H1 (cell line): Measurements from ENCODE around the gene DNAJC7. TPM values are rescaled to one million over a fixed set of nuclear protein-coding genes. Genes with fewer than 3 reads are reported as not detected.

Source experiments
- CTCF ChIA-PET: fragments of 300-600 bp; sonication (Branson Sonifier 250); formaldehyde crosslinking; loops from one replicate; lab custom pipeline; 2021; ENCODE audit not compliant: partially characterized antibody; lab: Charles Lee
- POLR2A ChIA-PET: fragments of 300-600 bp; sonication (Branson Sonifier 250); formaldehyde crosslinking; loops from one replicate; lab custom pipeline; 2021; ENCODE audit warnings: inconsistent platforms; ENCODE audit not compliant: partially characterized antibody; lab: Charles Lee
- DNase-seq, 2 experiments: peaks; one replicate each; pipeline versions ENCODE4 v3.0.0 to v3.0.0-alpha.2; 2010 to 2022; ENCODE audit warnings: low spot score in 2 of 2, low read depth in 1 of 2, mixed read lengths in 1 of 2
- FAIRE-seq: peaks from 2 replicates; lab custom pipeline; 2011; peaks lifted over from hg19 to GRCh38; lab: Jason Lieb, UNC
- H2AFZ ChIP-seq: 2 replicates; pipeline ENCODE4 v1.8.1; 2012; ENCODE audit warnings: low read length, inconsistent platforms
- H2AK5ac ChIP-seq: 2 replicates; pipeline ENCODE4 v1.6.1; 2013; ENCODE audit warnings: low read depth, low read length
- H2BK120ac ChIP-seq: replicated peaks from 2 replicates; pipeline ENCODE3; 2013; ENCODE audit warnings: low read depth, low read length, inconsistent platforms
- H2BK12ac ChIP-seq: 2 replicates; pipeline ENCODE4 v1.6.1; 2013; ENCODE audit warnings: low read depth, low read length
- H2BK15ac ChIP-seq: 2 replicates; pipeline ENCODE4 v1.6.1; 2013; ENCODE audit warnings: low read length
- H2BK20ac ChIP-seq: 2 replicates; pipeline ENCODE4 v1.6.1; 2013; ENCODE audit warnings: low read length
- H2BK5ac ChIP-seq: 2 replicates; pipeline ENCODE4 v1.6.1; 2013; ENCODE audit warnings: low read depth, low read length
- H3K14ac ChIP-seq: 2 replicates; pipeline ENCODE4 v1.6.1; 2013; ENCODE audit warnings: inconsistent platforms; ENCODE audit not compliant: insufficient read length
- H3K18ac ChIP-seq: 2 replicates; pipeline ENCODE4 v1.6.1; 2013; ENCODE audit warnings: low read length; ENCODE audit errors: extremely low read depth
- H3K23ac ChIP-seq: 2 replicates; pipeline ENCODE4 v1.6.1; 2013; ENCODE audit warnings: inconsistent platforms; ENCODE audit not compliant: insufficient read length
- H3K23me2 ChIP-seq: 2 replicates; pipeline ENCODE4 v1.6.1; 2013; ENCODE audit warnings: low read depth, low read length
- H3K27ac ChIP-seq: 2 replicates; pipeline ENCODE4 v1.6.1; 2011; ENCODE audit warnings: low read depth, low read length, inconsistent platforms
- H3K27me3 ChIP-seq, 4 experiments: replicated peaks in 1 of 4; 1 replicate in 1 of 4; 2 replicates in 3 of 4; pipeline versions ENCODE4 v1.6.1 to v1.8.1; 2011 to 2013; ENCODE audit warnings: low read length in 3 of 4, mild to moderate bottlenecking in 3 of 4, inconsistent platforms in 2 of 4, mixed read lengths in 2 of 4, moderate library complexity in 1 of 4; ENCODE audit not compliant: control insufficient read depth in 3 of 4, insufficient read depth in 3 of 4; ENCODE audit errors: extremely low read depth in 1 of 4
- H3K36me3 ChIP-seq, 4 experiments: 2 replicates each; pipeline versions ENCODE4 v1.6.1 to v1.8.1; 2011 to 2013; ENCODE audit warnings: mild to moderate bottlenecking in 4 of 4, low read length in 3 of 4, moderate library complexity in 2 of 4, control low read depth in 1 of 4, inconsistent platforms in 1 of 4; ENCODE audit not compliant: insufficient read depth in 4 of 4, control insufficient read depth in 2 of 4
- H3K4ac ChIP-seq: replicated peaks from 2 replicates; pipeline ENCODE3; 2013; ENCODE audit warnings: low read length, low read depth, mixed read lengths, inconsistent platforms; ENCODE audit not compliant: insufficient read length
- H3K4me1 ChIP-seq, 4 experiments: replicated peaks in 1 of 4; 1 replicate in 1 of 4; 2 replicates in 3 of 4; pipeline versions ENCODE4 v1.6.1 to v1.8.1; 2011 to 2013; ENCODE audit warnings: low read length in 3 of 4, inconsistent platforms in 2 of 4, mixed read lengths in 1 of 4; ENCODE audit not compliant: insufficient read depth in 4 of 4, control insufficient read depth in 3 of 4
- H3K4me2 ChIP-seq, 2 experiments: 2 replicates each; pipeline versions ENCODE4 v1.6.1 to v1.8.1; 2011 to 2013; ENCODE audit warnings: low read depth in 2 of 2, low read length in 2 of 2, control low read depth in 1 of 2, inconsistent platforms in 1 of 2, mild to moderate bottlenecking in 1 of 2; ENCODE audit not compliant: insufficient read depth in 1 of 2
- H3K4me3 ChIP-seq, 4 experiments: fragments of 200-600, 300-600 bp in 1 of 4; sonication (generic), shearing (Covaris generic), sonication (Bioruptor Twin) in 1 of 4; 2 replicates each; pipeline versions ENCODE4 v1.5.1 to v1.8.1; 2011 to 2016; ENCODE audit warnings: low read length in 4 of 4, low read depth in 3 of 4, control low read depth in 2 of 4, inconsistent platforms in 2 of 4, mild to moderate bottlenecking in 2 of 4, mixed read lengths in 1 of 4, moderate library complexity in 1 of 4; ENCODE audit not compliant: insufficient read depth in 2 of 4; ENCODE audit errors: extremely low read depth in 1 of 4
- H3K56ac ChIP-seq: replicated peaks from 2 replicates; pipeline ENCODE3; 2013; ENCODE audit warnings: low read depth, mild to moderate bottlenecking, mixed read lengths, low read length, inconsistent platforms; ENCODE audit not compliant: insufficient read length
- H3K79me1 ChIP-seq: 2 replicates; pipeline ENCODE4 v1.6.1; 2013; ENCODE audit warnings: low read depth, low read length, control low read depth
- H3K79me2 ChIP-seq, 2 experiments: 2 replicates each; pipeline versions ENCODE4 v1.6.1 to v1.8.1; 2012 to 2013; ENCODE audit warnings: low read length in 2 of 2, mild to moderate bottlenecking in 2 of 2, inconsistent platforms in 1 of 2; ENCODE audit not compliant: insufficient read depth in 2 of 2, control insufficient read depth in 1 of 2
- H3K9ac ChIP-seq, 4 experiments: replicated peaks in 1 of 4; 1 replicate in 1 of 4; 2 replicates in 3 of 4; pipeline versions ENCODE4 v1.6.1 to v1.8.1; 2011 to 2013; ENCODE audit warnings: low read depth in 3 of 4, low read length in 3 of 4, control low read depth in 2 of 4, mild to moderate bottlenecking in 2 of 4, moderate library complexity in 2 of 4, inconsistent platforms in 1 of 4; ENCODE audit errors: extremely low read depth in 1 of 4
- H3K9me3 ChIP-seq, 2 experiments: 2 replicates each; pipeline versions ENCODE4 v1.6.1 to v1.8.1; 2012 to 2013; ENCODE audit warnings: mild to moderate bottlenecking in 2 of 2, moderate library complexity in 2 of 2, control low read depth in 1 of 2, inconsistent platforms in 1 of 2, low read depth in 1 of 2, low read length in 1 of 2, mixed read lengths in 1 of 2; ENCODE audit not compliant: insufficient read depth in 2 of 2
- H4K20me1 ChIP-seq, 2 experiments: replicated peaks in 1 of 2; 2 replicates each; pipeline versions ENCODE3 to v1.8.1; 2011 to 2013; ENCODE audit warnings: inconsistent platforms in 2 of 2, low read length in 2 of 2, mild to moderate bottlenecking in 1 of 2; ENCODE audit not compliant: insufficient read depth in 2 of 2, control insufficient read depth in 1 of 2
- H4K5ac ChIP-seq: 2 replicates; pipeline ENCODE4 v1.6.1; 2013; ENCODE audit warnings: low read length, low read depth, mixed read lengths, inconsistent platforms; ENCODE audit not compliant: insufficient read length
- H4K8ac ChIP-seq: 2 replicates; pipeline ENCODE4 v1.8.0; 2013; ENCODE audit warnings: mild to moderate bottlenecking, moderate library complexity, low read length, inconsistent platforms; ENCODE audit not compliant: insufficient read depth; ENCODE audit errors: extremely low read depth
- H4K91ac ChIP-seq: replicated peaks from 2 replicates; pipeline ENCODE3; 2013; ENCODE audit warnings: low read length, mixed read lengths, inconsistent platforms; ENCODE audit not compliant: insufficient read length
- ATF2 ChIP-seq: IDR thresholded peaks from 2 replicates; pipeline ENCODE4 v1.6.1; 2012; ENCODE audit warnings: low read length, inconsistent platforms
- FOSL1 ChIP-seq: IDR thresholded peaks from 2 replicates; pipeline ENCODE4 v1.6.1; 2011; ENCODE audit warnings: mild to moderate bottlenecking, low read depth, low read length, moderate library complexity; ENCODE audit not compliant: insufficient read depth
- GABPA ChIP-seq: IDR thresholded peaks from 2 replicates; pipeline ENCODE4 v1.6.1; 2011; ENCODE audit warnings: mild to moderate bottlenecking, low read length, moderate library complexity, borderline replicate concordance; ENCODE audit not compliant: insufficient read depth
- WGBS, 2 experiments: shearing (Covaris generic) in 1 of 2; methylation state at CpG; one replicate each; pipeline versions ENCODE4 v1.1.6 to v1.1.7; 2013 to 2015; ENCODE audit warnings: low lambda C conversion rate in 2 of 2, mixed read lengths in 2 of 2, inconsistent platforms in 1 of 2, low coverage in 1 of 2, missing lambda C conversion rate in 1 of 2; ENCODE audit not compliant: insufficient replicate concordance in 2 of 2, insufficient coverage in 1 of 2, insufficient read length in 1 of 2; ENCODE audit errors: extremely low coverage in 1 of 2, missing lambda C conversion rate in 1 of 2; 5-methylcytosine and 5-hydroxymethylcytosine counted together
- polyA plus RNA-seq, 7 experiments: library from polyadenylated mRNA; depleted of rRNA in 3 of 7; stranded (reverse) in 5 of 7; unstranded in 2 of 7; fragments of >200 nt in 5 of 7; fragments of 200-250 nt in 2 of 7; gene quantifications; 1 replicate in 5 of 7; 2 replicates in 1 of 7; 4 replicates in 1 of 7; pipeline versions ENCODE4 v1.2.1 to v1.2.3, GENCODE V29; 2011 to 2013; ENCODE audit warnings: missing spikeins in 2 of 7, mixed read lengths in 2 of 7
- total RNA-seq: library from RNA; stranded (reverse); fragmentation: NEBNext Ultra II Directional; extraction: Animal tissue kit (Norgen Biotek cat#: 25700); gene quantifications from 2 replicates; pipeline ENCODE4 v1.2.1, GENCODE V29; 2021

Gene DNAJC7
- total and polyA plus RNA-seq, 2 of the 8 experiments (the other 6 are each of a cell fraction or from before 2014, with no cell fraction given): 31.0 to 148 TPM

- H3K23me2 ChIP-seq: no peaks in the 10 kb centered on the region
- H3K4me1 ChIP-seq: no peaks in the 10 kb centered on the region
- H3K36me3 ChIP-seq: no peaks in the 10 kb centered on the region
- no peak overlapping the region for H3K9ac ChIP-seq
- no peaks in the 10 kb centered on the region for H3K9me3 ChIP-seq
- no peak for DNase-seq
- no peak overlapping the region for H3K23ac ChIP-seq
- H2AK5ac ChIP-seq: peak overlapping the region; percentile 39; the same call in 1 of the 2 replicates
- no peak overlapping the region for H2BK12ac ChIP-seq
- no peak overlapping the region for H3K4ac ChIP-seq
- 85% methylated on average over 11 of the region's 11 CpGs; no CpG with 5 or more reads in 1 of the 2 experiments for WGBS, 2 experiments
- no peak overlapping the region for H4K91ac ChIP-seq
- H3K79me1 ChIP-seq: no peaks in the 10 kb centered on the region
- CTCF ChIA-PET: interaction anchor here (0.6 to 4.5 kb wide), 9 partner anchors 10 to 1806 kb away, joined by 3 to 19 read pairs (median 3); partner anchors contain the start of gene CNP
- H3K79me2 ChIP-seq: no peaks in the 10 kb centered on the region
- H3K56ac ChIP-seq: no peak overlapping the region
- no peaks in the 10 kb centered on the region for H3K27me3 ChIP-seq
- POLR2A ChIA-PET: interaction anchor here (1.0 to 3.0 kb wide), 7 partner anchors 9 to 260 kb away, joined by 3 to 13 read pairs (median 3); partner anchors contain the start of genes ACLY and ODAD4
- H4K20me1 ChIP-seq: no peaks in the 10 kb centered on the region
- no peak overlapping the region for H3K27ac ChIP-seq
- H4K5ac ChIP-seq: no peak overlapping the region
- no peak overlapping the region for H3K4me3 ChIP-seq
- H2AFZ ChIP-seq: no peak overlapping the region
- no peak overlapping the region for H3K14ac ChIP-seq
- H2BK20ac ChIP-seq: no peak overlapping the region
- no peak overlapping the region for H3K4me2 ChIP-seq
- no peak for FAIRE-seq
- H2BK5ac ChIP-seq: no peak overlapping the region
- no peak overlapping the region for H2BK15ac ChIP-seq
- no peak overlapping the region for H2BK120ac ChIP-seq
- no peak overlapping the region for H3K18ac ChIP-seq
- no peak overlapping the region for H4K8ac ChIP-seq
- TF ChIP-seq ATF2 (no peak), FOSL1 (no peak), GABPA (no peak)
These were observed 68.3 kb downstream of the DNAJC7 start for GRCh38 chr17:41948762-41949460.
